GM23338 (cell line): ENCODE measurements around the gene SMIM35.

ENCODE experiments used
- CTCF ChIP-seq, 2 experiments: fragments of 200-600 bp in 1 of 2; sonication (generic) in 1 of 2; conservative IDR thresholded peaks; 2 replicates each; pipeline versions ENCODE4 v1.5.1 to v1.6.1; 2016 to 2017; ENCODE audit warnings: antibody characterized with exemption in 2 of 2, low read depth in 2 of 2, mild to moderate bottlenecking in 2 of 2, moderate library complexity in 1 of 2
- EZH2 ChIP-seq: fragments of 200-600 bp; sonication (generic); IDR thresholded peaks from one replicate; pipeline ENCODE4 v1.8.0; 2017; ENCODE audit warnings: antibody characterized with exemption, mild to moderate bottlenecking, low read depth; ENCODE audit not compliant: unreplicated experiment
- EZH2phosphoT487 ChIP-seq: fragments of 200-600 bp; sonication (generic); IDR thresholded peaks from one replicate; pipeline ENCODE4 v1.8.1; 2018; ENCODE audit warnings: antibody characterized with exemption; ENCODE audit not compliant: unreplicated experiment

- TF ChIP-seq EZH2 (no peak), CTCF (conservative IDR thresholded peaks at IDR 0.05; ENCODE audit: low read depth in 2 of 2) (no peak), EZH2phosphoT487 (no peak)
These were observed at the start of gene SMIM35 for GRCh38 chr11:118086913-118087768.
